HG02938 (cell line): ENCODE data around the gene XPR1.

Experiments used
- ATAC-seq: cut with Tn5 transposase; IDR thresholded peaks from one replicate; pipeline ENCODE4 v1.9.1; 2021; ENCODE audit warnings: mild to moderate bottlenecking, moderate library complexity; ENCODE audit not compliant: unreplicated experiment

XPR1 gene

GRCh38 chr1:180631766-180632325 lies at the start of gene XPR1:
Gene XPR1 (plus strand): TSS chr1:180632022. CDS start chr1:180632202, 180 bp downstream.
- ATAC-seq = peak; percentile 95

GRCh38 chr1:180584869-180585268 lies 47.0 kb upstream of the XPR1 start:
- no peak for ATAC-seq

- ATAC-seq = no peak
Measured at GRCh38 chr1:180585994-180586359, 45.8 kb upstream of the XPR1 start.

DNA sequence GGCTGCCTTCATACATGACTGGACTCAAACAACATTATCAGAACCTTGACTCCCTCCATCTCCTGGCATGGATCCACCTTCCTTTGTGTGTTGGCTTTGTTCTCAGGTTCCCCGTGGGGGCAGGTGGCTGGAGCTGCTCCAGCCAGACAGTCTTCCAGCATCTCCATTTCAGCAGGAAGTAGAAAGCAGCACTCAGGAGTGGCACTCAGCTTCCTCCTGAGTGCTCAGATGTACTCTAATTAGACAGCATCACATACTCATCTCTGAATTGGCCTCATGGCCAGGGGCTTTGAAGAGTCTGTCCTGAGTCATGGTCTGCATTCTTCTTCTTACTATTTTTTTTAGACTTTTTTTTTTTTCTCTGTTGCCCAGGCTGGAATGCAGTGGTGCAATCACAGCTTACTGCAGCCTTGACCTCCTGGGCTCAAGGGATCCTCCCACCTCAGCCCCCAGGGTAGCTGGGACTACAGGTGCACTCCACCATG lies 45.1 kb upstream of the XPR1 start:
- no peak for ATAC-seq

GRCh38 chr1:180588121-180588520 lies 43.7 kb upstream of the XPR1 start:
- ATAC-seq = no peak

DNA sequence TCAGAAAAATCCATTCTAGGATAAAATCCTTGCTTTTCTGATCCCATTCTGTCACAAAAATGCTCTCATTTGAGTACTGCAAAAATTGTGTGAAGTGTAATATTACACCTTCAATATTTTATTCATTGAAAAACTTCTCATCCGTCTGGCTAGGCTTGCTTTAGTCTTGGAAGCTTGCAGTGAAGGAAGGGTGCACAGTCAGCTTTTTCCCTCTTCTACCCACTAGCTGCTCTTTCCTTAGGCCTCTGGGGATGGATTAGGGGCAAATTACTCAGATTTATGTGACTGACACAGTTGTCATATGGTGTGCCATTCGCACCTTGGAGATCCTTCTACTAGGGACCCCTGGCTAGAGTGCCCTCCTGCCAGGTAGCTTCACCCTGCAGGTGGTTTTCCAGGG lies 40.9 kb upstream of the XPR1 start:
- no peak for ATAC-seq

GRCh38 chr1:180593382-180593781 lies 38.4 kb upstream of the XPR1 start:
- no peak for ATAC-seq

- no peak for ATAC-seq
Measured at GRCh38 chr1:180594723-180595122, 37.1 kb upstream of the XPR1 start.

DNA sequence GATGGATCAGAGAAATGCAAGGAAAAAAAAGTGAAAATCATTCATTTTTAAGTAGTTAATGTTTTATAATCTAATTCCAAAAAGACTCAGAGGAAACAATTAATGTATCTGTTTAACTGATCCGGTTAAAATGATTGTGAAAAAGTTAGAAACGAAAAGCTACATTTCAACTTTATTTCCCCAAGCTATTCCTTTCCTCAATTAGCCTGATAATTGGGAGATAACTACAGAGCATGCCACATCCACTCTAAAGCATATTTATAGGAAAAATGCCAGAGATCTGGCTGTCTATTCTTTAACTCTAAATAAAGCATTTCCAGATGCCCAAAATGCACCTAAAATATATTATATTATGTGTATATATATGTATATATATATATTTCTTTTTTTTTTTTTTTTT lies 35.9 kb upstream of the XPR1 start:
- ATAC-seq = no peak

- no peak for ATAC-seq
Measured at GRCh38 chr1:180597520-180597919, 34.3 kb upstream of the XPR1 start.

GRCh38 chr1:180598333-180598974 lies 33.4 kb upstream of the XPR1 start:
- no peak for ATAC-seq

GRCh38 chr1:180600343-180600742 lies 31.5 kb upstream of the XPR1 start:
- ATAC-seq = no peak

DNA sequence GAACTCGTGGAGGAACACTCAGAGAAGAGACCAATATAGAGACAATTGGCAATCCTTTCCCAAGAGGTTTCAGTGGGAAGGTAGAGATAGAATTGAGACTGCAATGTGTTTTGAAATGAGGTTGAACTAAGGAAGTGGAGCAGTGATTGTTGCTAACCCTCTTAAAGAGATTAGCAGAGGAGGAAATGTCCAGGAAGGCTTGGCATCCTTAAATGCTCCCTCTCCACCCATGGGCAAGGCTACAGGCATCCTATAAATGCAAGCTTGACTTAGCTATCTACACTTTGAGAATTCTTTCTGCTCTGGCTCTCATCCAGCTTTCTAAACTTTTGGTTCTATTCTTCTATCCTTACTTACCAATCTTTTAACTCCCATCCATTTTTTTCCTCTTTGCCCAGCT lies 30.3 kb upstream of the XPR1 start:
- no peak for ATAC-seq

- ATAC-seq = no peak
Measured at GRCh38 chr1:180603223-180603849, 28.5 kb upstream of the XPR1 start.

- no peak for ATAC-seq
Measured at GRCh38 chr1:180603850-180604226, 28.0 kb upstream of the XPR1 start.

GRCh38 chr1:180606155-180606554 lies 25.7 kb upstream of the XPR1 start:
- no peak for ATAC-seq

DNA sequence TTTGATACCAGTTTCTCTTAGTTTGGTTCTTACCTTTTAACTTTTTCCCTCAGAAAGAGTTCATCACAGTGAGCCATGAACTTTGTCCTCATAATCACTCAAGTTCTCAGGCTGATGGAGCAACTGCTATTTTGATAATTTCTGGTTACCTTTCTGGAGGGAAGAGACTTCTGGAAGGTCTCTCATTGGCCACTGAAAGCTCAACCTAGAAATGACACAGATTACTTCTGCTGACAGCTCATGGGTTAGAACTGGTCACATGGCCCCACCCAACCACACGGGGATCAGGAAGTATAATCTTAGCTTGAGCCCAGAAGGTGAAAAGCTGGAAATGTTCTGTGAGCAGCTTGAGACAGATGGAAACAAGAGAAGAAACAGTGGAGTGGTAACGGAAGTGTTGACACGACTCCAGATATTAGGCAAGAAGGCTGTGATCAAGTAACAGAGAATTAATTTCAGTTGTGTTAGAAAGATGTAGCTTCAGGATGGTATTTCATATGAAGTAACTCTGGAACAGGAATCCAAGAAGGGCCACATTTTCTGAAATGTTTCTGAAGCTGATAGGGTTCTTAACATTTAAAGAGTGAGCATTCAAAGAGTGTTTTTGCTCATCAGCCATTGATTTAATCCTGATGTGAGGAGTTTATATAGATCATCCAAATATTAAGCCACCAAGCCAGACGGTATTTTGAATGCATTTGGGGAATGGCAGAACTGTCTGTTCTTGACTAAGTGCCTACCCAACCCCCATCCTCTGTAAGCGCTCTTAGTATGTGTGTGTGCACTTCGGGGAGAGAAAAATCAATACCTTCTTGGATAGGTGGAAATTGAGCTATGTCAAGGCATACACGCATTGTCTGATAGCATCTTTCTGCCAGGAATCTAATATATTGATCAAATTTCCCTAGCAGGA lies 21.9 kb upstream of the XPR1 start:
- no peak for ATAC-seq

DNA sequence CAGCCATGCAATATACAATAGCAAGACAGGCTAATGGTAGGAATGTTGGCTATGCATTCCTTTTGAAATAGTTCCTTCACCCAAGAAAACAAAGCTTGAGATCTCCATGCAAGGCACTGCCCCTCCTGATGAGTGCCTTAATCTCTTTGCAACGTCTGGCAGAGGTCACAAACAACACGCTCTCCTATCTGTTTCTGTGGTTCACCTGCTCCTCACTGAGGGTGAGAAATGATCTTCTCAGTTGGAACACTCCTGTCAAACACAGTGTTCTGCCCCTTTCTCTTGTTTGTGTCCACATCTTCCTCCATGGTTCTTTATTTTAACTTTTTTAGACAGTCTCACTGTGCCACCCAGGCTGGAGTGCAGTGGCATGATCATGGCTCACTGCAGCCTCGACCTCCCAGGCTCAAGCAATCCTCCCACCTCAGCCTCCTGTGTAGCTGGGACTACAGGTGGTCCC lies 21.2 kb upstream of the XPR1 start:
- no peak for ATAC-seq

- no peak for ATAC-seq
Measured at GRCh38 chr1:180611016-180611930, 20.5 kb upstream of the XPR1 start.

DNA sequence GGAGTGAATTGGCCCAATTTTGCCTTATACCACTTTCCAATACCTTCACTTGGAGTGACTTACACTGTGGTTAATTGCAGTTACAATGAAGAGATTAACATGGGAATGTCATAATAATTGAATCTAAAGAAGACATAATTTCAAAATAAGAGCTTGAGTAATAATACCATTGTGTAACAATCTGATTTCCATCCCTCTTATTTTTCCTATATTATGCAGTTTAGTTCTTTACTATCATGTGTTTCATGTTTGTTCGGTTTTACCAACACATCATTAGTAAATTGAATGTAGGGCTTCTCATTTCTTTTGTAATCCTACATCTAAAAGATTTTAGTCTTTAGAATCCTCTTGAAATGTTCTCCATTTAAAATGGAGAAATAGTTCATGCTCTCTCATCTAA lies 19.2 kb upstream of the XPR1 start:
- ATAC-seq = no peak
